B cell (primary cell): ENCODE measurements around the gene AXIN2. TPM values are rescaled to one million over a fixed set of nuclear protein-coding genes. Genes with fewer than 3 reads are reported as not detected.

Source experiments
- ATAC-seq: fragments of 200-7000 bp; cut with Tn5 transposase; one replicate; pipeline ENCODE4 v1.10.0; 2021; ENCODE audit warnings: low read depth, mild to moderate bottlenecking, moderate number of reproducible peaks, moderate library complexity
- CTCF ChIA-PET: fragments of 350-600 bp; sonication (Branson Sonifier 250); formaldehyde crosslinking; loops from one replicate; lab custom pipeline; 2021; ENCODE audit warnings: antibody characterized with exemption, inconsistent platforms; lab: Charles Lee
- POLR2A ChIA-PET: fragments of 350-600 bp; sonication (Branson Sonifier 250); formaldehyde crosslinking; loops from one replicate; lab custom pipeline; 2021; ENCODE audit warnings: antibody characterized with exemption; lab: Charles Lee
- DNase-seq: peaks from one replicate; pipeline ENCODE4 v3.0.0; 2013
- H2AFZ ChIP-seq: 2 replicates; pipeline ENCODE4 v1.6.1; 2012; ENCODE audit warnings: mild to moderate bottlenecking, low read depth, low read length; ENCODE audit not compliant: insufficient read depth, poor library complexity, severe bottlenecking
- H3K27ac ChIP-seq, 2 donors: 1 replicate in 1 of 2; 2 replicates in 1 of 2; pipeline ENCODE4 v1.5.1; 2012 to 2013; ENCODE audit warnings: low read length in 2 of 2, mild to moderate bottlenecking in 2 of 2, moderate library complexity in 1 of 2
- H3K27me3 ChIP-seq, 4 experiments: fragments of 200-600 bp in 1 of 4; sonication (generic) in 1 of 4; replicated peaks in 1 of 4; 1 replicate in 2 of 4; 2 replicates in 2 of 4; pipeline versions ENCODE4 v1.6.1 to v1.7.0; 2013 to 2016; ENCODE audit warnings: low read length in 3 of 4, mild to moderate bottlenecking in 2 of 4, mixed read lengths in 1 of 4, moderate library complexity in 1 of 4; ENCODE audit not compliant: insufficient read depth in 4 of 4, control insufficient read depth in 3 of 4; ENCODE audit errors: control extremely low read depth in 1 of 4
- H3K36me3 ChIP-seq, 2 experiments: replicated peaks in 1 of 2; 1 replicate in 1 of 2; 2 replicates in 1 of 2; pipeline versions ENCODE4 v1.6.1 to v1.7.1; 2013; ENCODE audit warnings: low read length in 1 of 2; ENCODE audit not compliant: insufficient read depth in 2 of 2, control insufficient read depth in 1 of 2; ENCODE audit errors: control extremely low read depth in 1 of 2, extremely low read depth in 1 of 2
- H3K4me1 ChIP-seq, 2 donors: fragments of 200-600 bp in 1 of 2; sonication (generic) in 1 of 2; 1 replicate in 1 of 2; 2 replicates in 1 of 2; pipeline versions ENCODE4 v1.5.1 to v1.6.1; 2013 to 2017; ENCODE audit warnings: low read length in 2 of 2; ENCODE audit not compliant: control insufficient read depth in 2 of 2, insufficient read depth in 2 of 2
- H3K4me2 ChIP-seq: replicated peaks from 2 replicates; pipeline ENCODE3; 2012; ENCODE audit warnings: mild to moderate bottlenecking, low read depth, low read length; ENCODE audit not compliant: poor library complexity, severe bottlenecking
- H3K4me3 ChIP-seq, 5 experiments: fragments of 200-600 bp in 1 of 5; sonication (generic) in 1 of 5; 1 replicate in 3 of 5; 2 replicates in 2 of 5; pipeline versions ENCODE4 v1.5.1 to v1.7.0; 2011 to 2016; ENCODE audit warnings: low read length in 4 of 5, mild to moderate bottlenecking in 4 of 5, low read depth in 2 of 5, control low read depth in 1 of 5, moderate library complexity in 1 of 5; ENCODE audit not compliant: insufficient read depth in 1 of 5; ENCODE audit errors: control extremely low read depth in 1 of 5, extremely low read depth in 1 of 5
- H3K79me2 ChIP-seq: fragments of 200-600 bp; sonication (generic); one replicate; pipeline ENCODE4 v1.6.0; 2016; ENCODE audit warnings: low read length; ENCODE audit not compliant: control insufficient read depth, insufficient read depth
- H3K9ac ChIP-seq: fragments of 200-600 bp; sonication (generic); 2 replicates; pipeline ENCODE4 v1.6.1; 2017; ENCODE audit warnings: mild to moderate bottlenecking, low read length, moderate library complexity
- H3K9me3 ChIP-seq, 3 donors: one replicate each; pipeline versions ENCODE4 v1.6.1 to v1.7.1; 2013; ENCODE audit warnings: low read length in 2 of 3; ENCODE audit not compliant: control insufficient read depth in 2 of 3, insufficient read depth in 1 of 3; ENCODE audit errors: control extremely low read depth in 1 of 3
- H4K20me1 ChIP-seq: 2 replicates; pipeline ENCODE4 v1.6.0; 2012; ENCODE audit warnings: mild to moderate bottlenecking, low read length; ENCODE audit not compliant: insufficient read depth, control insufficient read depth, poor library complexity, severe bottlenecking
- H3K27ac Mint-ChIP-seq: one replicate; pipeline ENCODE4 v1.8.0; 2021; ENCODE audit warnings: mixed read lengths
- H3K27me3 Mint-ChIP-seq: one replicate; pipeline ENCODE4 v1.8.0; 2021; ENCODE audit warnings: mixed read lengths
- H3K4me1 Mint-ChIP-seq: one replicate; pipeline ENCODE4 v1.8.0; 2021; ENCODE audit warnings: mixed read lengths
- H3K4me3 Mint-ChIP-seq: one replicate; pipeline ENCODE4 v1.8.0; 2021; ENCODE audit warnings: mixed read lengths
- H3K9me3 Mint-ChIP-seq: one replicate; pipeline ENCODE4 v1.8.0; 2022; ENCODE audit warnings: mixed read lengths; ENCODE audit not compliant: insufficient read depth
- EZH2 ChIP-seq: IDR thresholded peaks from 2 replicates; pipeline ENCODE4 v1.6.1; 2012; ENCODE audit warnings: borderline replicate concordance, low read depth, mild to moderate bottlenecking, moderate library complexity, low read length; ENCODE audit not compliant: insufficient read depth, poor library complexity, severe bottlenecking
- WGBS: methylation state at CpG from one replicate; pipeline ENCODE4 v1.1.5; 2013; ENCODE audit warnings: missing lambda C conversion rate; ENCODE audit not compliant: insufficient coverage; 5-methylcytosine and 5-hydroxymethylcytosine counted together
- intact Hi-C: fragments of 100-400 bp; cut with micrococcal nuclease; formaldehyde crosslinking; loops from one replicate; pipeline ENCODE4 v1.10.0; 2022
- polyA plus RNA-seq: library from polyadenylated mRNA; depleted of rRNA; stranded (reverse); fragments of >200 nt; gene quantifications from 2 replicates; pipeline ENCODE4 v1.2.3, GENCODE V29; 2012
- total RNA-seq, 2 donors: library from RNA; stranded (reverse); fragments of 120-200 nt in 1 of 2; gene quantifications; 1 replicate in 1 of 2; 2 replicates in 1 of 2; pipeline versions ENCODE4 v1.2.3 to v1.2.4, GENCODE V29; 2013 to 2022
- TF ChIP-seq, protein P1 (sequence below): fragments of 200-600 bp; IDR thresholded peaks from one replicate; pipeline ENCODE4 v1.8.0; 2022; ENCODE audit warnings: antibody characterized with exemption, mild to moderate bottlenecking

AXIN2 gene
- total and polyA plus RNA-seq, 2 donors (not counting 1 experiment from before 2014, with no cell fraction given) = 0.16 to 1.2 TPM

DNA sequence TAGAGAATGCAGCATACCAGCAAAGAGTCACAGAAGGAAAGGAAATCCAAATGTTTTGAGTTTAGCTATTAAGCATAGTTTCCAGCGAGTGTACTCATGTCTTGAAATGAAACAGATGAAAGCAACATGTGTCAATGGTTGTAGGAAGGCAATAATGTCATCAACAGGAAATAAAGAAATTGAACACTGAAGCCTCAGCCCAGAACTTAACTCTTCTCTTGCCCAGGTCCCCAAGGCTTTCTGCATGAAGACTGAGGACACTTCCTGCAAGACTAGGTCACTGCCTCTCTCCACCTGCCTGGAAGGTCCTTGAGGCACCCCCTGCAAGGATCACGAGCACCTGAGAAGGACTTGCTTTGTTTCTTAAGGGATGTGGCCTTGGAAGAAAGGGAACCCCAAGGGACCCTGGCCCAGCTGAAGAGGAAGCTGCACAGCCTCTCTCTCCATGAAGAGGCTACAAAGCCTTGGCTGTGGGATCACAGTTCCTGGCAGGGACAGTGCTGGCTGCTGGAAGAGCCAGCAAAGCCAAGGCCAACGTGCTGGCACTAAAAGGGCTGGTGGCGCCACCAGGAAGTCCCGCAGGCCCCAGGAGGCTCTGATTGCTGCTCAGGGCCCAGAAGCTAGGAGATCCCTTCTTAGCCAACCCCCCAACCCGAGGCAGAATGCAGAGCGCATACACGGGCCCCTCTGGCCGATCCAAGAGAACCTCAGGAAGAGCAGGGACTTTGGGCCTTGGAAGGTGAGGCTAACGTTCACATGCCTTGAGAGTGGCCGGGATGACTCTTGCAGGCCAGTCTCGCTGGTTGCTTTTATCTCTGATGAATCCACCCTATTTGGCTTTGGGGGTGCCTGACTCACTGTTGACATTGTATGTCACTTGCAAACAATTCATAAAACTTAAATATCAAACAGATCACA lies 23.4 kb upstream of the AXIN2 start:
- H3K4me1 ChIP-seq = peaks cover 0 to 7% of the 10 kb centered on the region in 2 donors
- ATAC-seq (no peak), DNase-seq (no peak)
- peaks cover 5% of the 10 kb centered on the region for H3K27me3 Mint-ChIP-seq
- no peaks in the 10 kb centered on the region for H3K9me3 Mint-ChIP-seq
- no peaks in the 10 kb centered on the region for H3K27me3 ChIP-seq
- no peak for TF ChIP-seq EZH2
- TF ChIP-seq, protein P1, sequence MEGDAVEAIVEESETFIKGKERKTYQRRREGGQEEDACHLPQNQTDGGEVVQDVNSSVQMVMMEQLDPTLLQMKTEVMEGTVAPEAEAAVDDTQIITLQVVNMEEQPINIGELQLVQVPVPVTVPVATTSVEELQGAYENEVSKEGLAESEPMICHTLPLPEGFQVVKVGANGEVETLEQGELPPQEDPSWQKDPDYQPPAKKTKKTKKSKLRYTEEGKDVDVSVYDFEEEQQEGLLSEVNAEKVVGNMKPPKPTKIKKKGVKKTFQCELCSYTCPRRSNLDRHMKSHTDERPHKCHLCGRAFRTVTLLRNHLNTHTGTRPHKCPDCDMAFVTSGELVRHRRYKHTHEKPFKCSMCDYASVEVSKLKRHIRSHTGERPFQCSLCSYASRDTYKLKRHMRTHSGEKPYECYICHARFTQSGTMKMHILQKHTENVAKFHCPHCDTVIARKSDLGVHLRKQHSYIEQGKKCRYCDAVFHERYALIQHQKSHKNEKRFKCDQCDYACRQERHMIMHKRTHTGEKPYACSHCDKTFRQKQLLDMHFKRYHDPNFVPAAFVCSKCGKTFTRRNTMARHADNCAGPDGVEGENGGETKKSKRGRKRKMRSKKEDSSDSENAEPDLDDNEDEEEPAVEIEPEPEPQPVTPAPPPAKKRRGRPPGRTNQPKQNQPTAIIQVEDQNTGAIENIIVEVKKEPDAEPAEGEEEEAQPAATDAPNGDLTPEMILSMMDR = no peak
- ChIA-PET CTCF (no interaction called here), POLR2A (no interaction called here)
- H3K4me3 ChIP-seq = no peak overlapping the region
- intact Hi-C loops = no loop called here
- peak overlapping the region; percentile 44 for H2AFZ ChIP-seq
- H3K36me3 ChIP-seq = no peaks in the 10 kb centered on the region
- peaks cover 0 to 17% (median 0%) of the 10 kb centered on the region in 3 donors for H3K9me3 ChIP-seq
- H3K9ac ChIP-seq = no peak overlapping the region
- H3K27ac Mint-ChIP-seq = no peak overlapping the region
- WGBS = 80% methylated on average over 10 of the region's 12 CpGs
- no peaks in the 10 kb centered on the region for H3K79me2 ChIP-seq
- H3K4me3 Mint-ChIP-seq = no peak overlapping the region
- H3K4me2 ChIP-seq = peak overlapping the region; percentile 17
- no peaks in the 10 kb centered on the region for H4K20me1 ChIP-seq
- no peaks in the 10 kb centered on the region for H3K4me1 Mint-ChIP-seq
- no peak overlapping the region for H3K27ac ChIP-seq
